RWPE2 (cell line): Measurements from ENCODE around the gene USP33.
"Not testable (repeated sequence)": the region's sequence is repeated elsewhere in the genome, so short reads cannot be mapped to it uniquely, and the experiment has no call there.

Source experiments
- ATAC-seq: fragments of 200-7000 bp; cut with Tn5 transposase; 3 replicates; pipeline ENCODE4 v1.9.1; 2021; ENCODE audit warnings: low read depth
- DNase-seq: peaks from one replicate; pipeline ENCODE4 v3.0.0-alpha.2; 2020; ENCODE audit warnings: low spot score
- H3K27ac ChIP-seq: fragments of 450-650 bp; 2 replicates; pipeline ENCODE4 v1.5.1; 2017; ENCODE audit warnings: mild to moderate bottlenecking; ENCODE audit not compliant: poor library complexity, severe bottlenecking
- H3K27me3 ChIP-seq: fragments of 250-450 bp; sonication (Bioruptor Pico); 2 replicates; pipeline ENCODE4 v1.5.1; 2021; ENCODE audit warnings: mild to moderate bottlenecking, moderate library complexity; ENCODE audit not compliant: insufficient read depth, poor library complexity, severe bottlenecking
- H3K36me3 ChIP-seq: fragments of 250-450 bp; sonication (Bioruptor Pico); 2 replicates; pipeline ENCODE4 v1.5.1; 2020; ENCODE audit warnings: low read depth, mild to moderate bottlenecking, moderate library complexity
- H3K4me1 ChIP-seq: fragments of 250-450 bp; sonication (Bioruptor Pico); 2 replicates; pipeline ENCODE4 v1.5.1; 2021; ENCODE audit warnings: mild to moderate bottlenecking, moderate library complexity; ENCODE audit not compliant: insufficient read depth, poor library complexity, severe bottlenecking
- H3K4me3 ChIP-seq: fragments of 250-450 bp; sonication (Bioruptor Pico); 2 replicates; pipeline ENCODE4 v1.5.1; 2021; ENCODE audit warnings: mild to moderate bottlenecking, moderate library complexity; ENCODE audit not compliant: severe bottlenecking
- H3K9me3 ChIP-seq: fragments of 250-450 bp; sonication (Bioruptor Pico); 2 replicates; pipeline ENCODE4 v1.5.1; 2021; ENCODE audit warnings: mild to moderate bottlenecking, moderate library complexity; ENCODE audit not compliant: severe bottlenecking
- TF ChIP-seq, protein P1 (sequence below): fragments of 450-650 bp; IDR thresholded peaks from one replicate; pipeline ENCODE4 v1.5.1; 2017; ENCODE audit warnings: mild to moderate bottlenecking, moderate library complexity; ENCODE audit not compliant: poor library complexity, severe bottlenecking

USP33 gene

DNA sequence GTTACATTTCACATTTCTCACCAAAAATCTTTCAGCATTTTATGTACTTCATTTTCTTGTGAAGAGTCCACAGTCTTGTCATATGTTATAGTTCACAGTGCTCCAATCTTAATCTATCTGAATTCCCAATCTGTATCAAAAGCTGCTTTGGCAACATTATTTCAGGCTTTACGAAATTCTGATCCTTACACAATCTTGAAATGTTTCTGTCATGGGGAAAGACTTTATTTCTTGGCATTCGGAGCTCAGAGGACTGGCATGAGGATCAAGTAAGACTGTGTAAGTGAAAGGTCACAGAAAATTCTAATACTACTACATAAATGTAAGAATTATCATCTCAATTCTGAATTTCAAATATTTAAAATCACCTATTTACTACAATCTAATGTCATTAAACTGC is 2.0 kb downstream of the USP33 start:
- no peaks in the 10 kb centered on the region for H3K27me3 ChIP-seq
- peaks cover 19% of the 10 kb centered on the region for H3K4me1 ChIP-seq
- DNase-seq (no peak), ATAC-seq (no peak; the same call in 2 of the 3 replicates)
- TF ChIP-seq, protein P1, sequence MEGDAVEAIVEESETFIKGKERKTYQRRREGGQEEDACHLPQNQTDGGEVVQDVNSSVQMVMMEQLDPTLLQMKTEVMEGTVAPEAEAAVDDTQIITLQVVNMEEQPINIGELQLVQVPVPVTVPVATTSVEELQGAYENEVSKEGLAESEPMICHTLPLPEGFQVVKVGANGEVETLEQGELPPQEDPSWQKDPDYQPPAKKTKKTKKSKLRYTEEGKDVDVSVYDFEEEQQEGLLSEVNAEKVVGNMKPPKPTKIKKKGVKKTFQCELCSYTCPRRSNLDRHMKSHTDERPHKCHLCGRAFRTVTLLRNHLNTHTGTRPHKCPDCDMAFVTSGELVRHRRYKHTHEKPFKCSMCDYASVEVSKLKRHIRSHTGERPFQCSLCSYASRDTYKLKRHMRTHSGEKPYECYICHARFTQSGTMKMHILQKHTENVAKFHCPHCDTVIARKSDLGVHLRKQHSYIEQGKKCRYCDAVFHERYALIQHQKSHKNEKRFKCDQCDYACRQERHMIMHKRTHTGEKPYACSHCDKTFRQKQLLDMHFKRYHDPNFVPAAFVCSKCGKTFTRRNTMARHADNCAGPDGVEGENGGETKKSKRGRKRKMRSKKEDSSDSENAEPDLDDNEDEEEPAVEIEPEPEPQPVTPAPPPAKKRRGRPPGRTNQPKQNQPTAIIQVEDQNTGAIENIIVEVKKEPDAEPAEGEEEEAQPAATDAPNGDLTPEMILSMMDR = no peak
- H3K36me3 ChIP-seq = no peaks in the 10 kb centered on the region
- peak overlapping the region; percentile 6 for H3K4me3 ChIP-seq
- peak overlapping the region; percentile 62 for H3K27ac ChIP-seq
- no peaks in the 10 kb centered on the region for H3K9me3 ChIP-seq

DNA sequence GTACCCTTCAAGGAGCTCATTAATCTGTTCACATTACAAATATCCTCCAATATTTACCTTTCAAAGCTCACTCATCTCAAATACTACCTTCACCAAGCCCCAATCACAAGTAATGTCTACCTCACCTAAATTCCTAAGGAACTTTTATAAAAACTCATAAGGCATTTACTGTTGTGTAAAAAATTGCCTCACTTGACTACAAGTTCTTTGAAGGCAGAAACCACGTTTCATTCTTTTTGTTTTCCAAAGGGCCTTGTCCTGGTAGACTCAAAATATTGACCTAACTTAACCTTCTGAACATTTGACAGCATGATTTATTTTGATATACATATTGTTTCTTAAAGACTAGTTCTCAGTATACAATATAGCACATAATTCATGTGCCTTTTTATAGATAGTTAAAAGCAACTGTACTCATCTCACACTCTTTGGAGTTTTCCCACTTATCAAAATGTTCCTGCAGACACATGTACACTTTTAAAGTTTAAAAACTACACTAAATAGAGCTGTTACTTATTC is 2.5 kb downstream of the USP33 start:
- TF ChIP-seq, protein P1 = no peak
- Histone ChIP-seq H3K4me3 (no peak overlapping the region), H3K9me3 (no peaks in the 10 kb centered on the region), H3K27me3 (no peaks in the 10 kb centered on the region), H3K36me3 (0 out of 2 replicates have a peak, but pooled peaks cover 3% of the 10 kb centered on the region), H3K4me1 (peaks cover 17% of the 10 kb centered on the region), H3K27ac (no peak overlapping the region)
- DNase-seq (no peak), ATAC-seq (no peak)

DNA sequence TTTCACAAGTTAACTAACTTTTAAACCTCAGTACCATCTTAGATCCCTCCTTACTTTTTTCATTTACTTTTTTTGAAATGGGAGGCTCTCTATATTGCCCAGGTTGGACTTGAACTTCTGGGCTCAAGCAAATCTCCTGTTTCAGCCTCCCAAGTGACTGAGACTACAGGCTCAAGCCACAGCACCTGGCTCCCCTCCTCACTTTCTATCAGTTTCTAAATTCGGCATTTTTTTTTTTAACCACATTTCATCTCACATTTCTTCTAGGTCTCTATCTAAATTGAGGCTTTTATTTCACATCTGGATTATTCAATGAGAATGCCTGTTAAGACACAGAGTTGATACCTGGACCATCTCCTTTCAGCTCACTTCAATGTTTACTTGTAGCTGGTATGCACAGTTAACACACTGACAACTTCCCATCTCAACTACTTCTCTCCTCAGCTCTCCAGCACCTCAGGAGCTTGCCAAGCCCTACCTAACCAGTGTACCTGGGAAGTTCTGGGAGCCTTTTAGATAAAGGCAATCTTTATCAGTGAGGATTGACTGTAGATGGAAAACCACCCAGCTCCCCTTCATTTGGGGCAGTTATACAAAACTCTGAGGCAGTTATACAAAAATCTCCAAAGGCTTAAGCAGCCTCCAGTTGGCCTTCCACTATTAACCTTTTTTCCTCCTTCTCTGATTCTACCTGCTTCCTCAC is 3.4 kb downstream of the USP33 start:
- Histone ChIP-seq H3K9me3 (no peaks in the 10 kb centered on the region), H3K4me1 (peaks cover 11% of the 10 kb centered on the region), H3K27me3 (no peaks in the 10 kb centered on the region), H3K27ac (no peak overlapping the region), H3K36me3 (0 out of 2 replicates have a peak, but pooled peaks cover 3% of the 10 kb centered on the region), H3K4me3 (no peak overlapping the region)
- no peak for DNase-seq
- ATAC-seq = no peak
- TF ChIP-seq, protein P1 = no peak

DNA sequence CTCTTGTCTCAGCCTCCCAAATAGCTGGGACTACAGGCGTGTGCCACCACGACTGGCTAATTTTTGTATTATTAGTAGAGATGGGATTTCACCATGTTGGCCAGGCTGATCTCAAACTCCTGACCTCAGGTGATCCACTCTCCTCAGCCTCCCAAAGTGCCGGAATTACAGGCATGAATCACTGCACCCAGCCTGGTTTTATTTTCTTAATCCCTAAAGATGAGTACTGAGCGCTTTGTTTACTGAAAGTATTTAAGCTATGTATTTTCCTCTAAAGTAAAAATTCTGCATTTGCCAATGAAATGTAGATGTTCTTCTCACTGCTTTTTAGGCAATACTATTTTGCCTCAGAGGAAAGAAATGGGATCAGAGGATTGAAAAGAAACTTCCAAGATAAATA is 10.2 kb downstream of the USP33 start:
- not testable (repeated sequence) for DNase-seq, ATAC-seq, H3K4me1 ChIP-seq, H3K9me3 ChIP-seq, H3K27me3 ChIP-seq, H3K4me3 ChIP-seq, H3K27ac ChIP-seq
- H3K36me3 ChIP-seq = peaks cover 12% of the 10 kb centered on the region

DNA sequence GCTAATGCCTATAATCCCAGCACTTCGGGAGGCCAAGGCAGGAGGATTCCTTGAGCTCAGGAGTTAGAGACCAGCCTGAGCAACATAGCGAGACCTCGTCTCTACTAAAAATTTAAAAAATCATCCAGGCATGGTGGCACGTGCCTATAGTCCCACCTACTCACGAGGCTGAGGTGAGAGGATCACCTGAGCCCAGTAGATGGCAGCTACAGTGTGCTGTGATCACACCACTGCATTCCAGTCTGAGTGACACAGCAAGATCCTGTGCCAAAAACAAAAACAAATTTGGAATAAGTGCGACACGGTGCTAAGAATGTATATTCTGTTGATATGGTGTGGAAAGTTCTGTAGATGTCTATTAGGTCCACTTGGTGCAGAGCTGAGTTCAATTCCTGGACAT is 15.1 kb downstream of the USP33 start:
- H3K4me3 ChIP-seq = no peak overlapping the region
- no peak overlapping the region for H3K27ac ChIP-seq
- H3K27me3 ChIP-seq = no peaks in the 10 kb centered on the region
- peaks cover 28% of the 10 kb centered on the region for H3K36me3 ChIP-seq
- ATAC-seq (peak; percentile 25; the same call in 1 of the 3 replicates), DNase-seq (no peak)
- H3K9me3 ChIP-seq = no peaks in the 10 kb centered on the region
- peaks cover 1% of the 10 kb centered on the region for H3K4me1 ChIP-seq
- TF ChIP-seq, protein P1 = peak; percentile 12
